Activated T-cell treated with anti-CD3 and anti-CD28 coated beads for 1 hour (primary cell): Measurements from ENCODE around the gene ARSG.
"Not testable (repeated sequence)": the region's sequence is repeated elsewhere in the genome, so short reads cannot be mapped to it uniquely, and the experiment has no call there.

Experiments used
- DNase-seq: peaks from one replicate; pipeline ENCODE4 v3.0.0-alpha.2; 2020; ENCODE audit warnings: low read depth

ARSG gene

GRCh38 chr17:68329331-68329730 lies 38.0 kb downstream of the ARSG start:
- DNase-seq = no peak

- DNase-seq = not testable (repeated sequence)
Observed at GRCh38 chr17:68331932-68332331, 40.6 kb downstream of the ARSG start.

DNA sequence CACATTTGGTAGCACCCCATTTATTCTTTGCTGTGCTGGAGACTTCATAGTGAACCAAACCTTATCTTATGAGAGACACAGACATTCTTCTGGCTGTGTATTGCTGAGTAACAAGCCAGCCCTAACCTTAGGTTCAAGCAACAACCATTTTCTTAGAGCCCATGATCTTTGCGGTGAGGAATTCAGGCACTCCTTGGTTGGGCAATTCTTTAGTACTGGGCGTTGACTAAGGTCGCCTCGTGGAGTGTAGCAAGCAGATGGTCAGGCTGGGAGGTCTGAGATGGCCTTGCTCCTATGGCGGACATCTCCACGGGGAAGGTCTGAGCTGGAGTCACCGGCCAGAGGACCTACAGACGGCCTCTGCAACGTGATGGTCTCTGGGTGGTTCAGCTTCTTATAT lies 43.1 kb downstream of the ARSG start:
- no peak for DNase-seq

DNA sequence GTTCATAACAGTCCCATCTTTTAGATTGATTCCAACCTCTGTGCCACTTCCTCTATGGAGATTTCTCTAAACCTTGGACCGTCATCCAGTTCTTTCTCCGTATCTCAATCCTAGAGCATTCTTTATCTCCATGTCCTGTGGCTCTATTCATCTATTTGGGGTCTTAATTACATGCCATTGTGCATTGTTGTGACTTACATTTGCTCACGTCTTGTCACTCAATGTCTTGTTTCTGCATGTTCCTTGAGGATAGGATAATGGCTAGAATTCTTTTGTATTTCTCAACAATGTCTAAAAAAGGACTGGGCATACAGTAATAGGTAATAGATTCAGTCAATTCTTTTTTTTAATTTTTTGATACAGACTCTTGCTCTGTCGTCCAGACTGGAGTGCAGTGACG lies 50.2 kb downstream of the ARSG start:
- no peak for DNase-seq

GRCh38 chr17:68343976-68344375 lies 52.7 kb downstream of the ARSG start:
- DNase-seq = no peak

DNA sequence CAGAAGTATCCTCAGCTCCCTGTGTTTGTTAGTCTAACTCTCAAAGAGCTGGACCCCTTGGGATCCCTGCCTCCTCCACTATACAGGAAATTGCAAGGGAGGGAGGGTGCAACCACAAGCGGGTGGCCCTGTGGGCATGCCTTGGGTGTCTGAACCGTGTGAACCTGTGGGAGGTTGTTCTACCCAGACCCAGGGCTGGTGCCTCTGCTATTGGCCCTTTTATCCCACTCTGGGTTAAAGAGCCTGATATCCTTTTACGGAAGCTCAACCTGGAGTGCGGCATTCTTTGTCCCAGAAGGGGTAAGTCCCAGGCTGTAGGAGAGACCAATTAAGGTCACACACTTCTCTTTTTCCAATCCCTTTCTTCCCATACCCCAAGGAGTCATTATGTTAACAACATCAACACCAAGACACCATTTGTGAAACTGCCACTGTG lies 53.4 kb downstream of the ARSG start:
- DNase-seq = peak; percentile 30

GRCh38 chr17:68346448-68346847 lies 55.2 kb downstream of the ARSG start:
- DNase-seq = peak; percentile 49

GRCh38 chr17:68347380-68347779 lies 56.1 kb downstream of the ARSG start:
- no peak for DNase-seq

DNA sequence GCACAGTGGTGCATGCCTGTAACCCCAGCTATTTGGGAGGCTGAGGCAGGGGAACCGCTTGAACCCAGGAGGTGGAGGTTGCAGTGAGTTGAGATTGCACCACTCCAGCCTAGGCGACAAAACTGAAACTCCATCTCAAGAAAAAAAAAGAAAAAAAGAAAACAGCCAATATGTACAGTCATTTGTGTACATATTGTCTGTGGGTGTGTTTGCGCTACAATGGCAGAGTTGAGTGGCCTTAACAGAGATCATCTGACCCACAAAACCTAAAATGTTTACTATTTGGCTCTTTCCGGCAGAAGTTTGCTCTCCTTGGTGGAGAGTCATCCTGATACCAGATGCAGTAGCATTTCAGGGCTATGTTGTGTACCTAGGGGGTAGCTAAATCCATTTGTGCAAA lies 57.9 kb downstream of the ARSG start:
- no peak for DNase-seq

DNA sequence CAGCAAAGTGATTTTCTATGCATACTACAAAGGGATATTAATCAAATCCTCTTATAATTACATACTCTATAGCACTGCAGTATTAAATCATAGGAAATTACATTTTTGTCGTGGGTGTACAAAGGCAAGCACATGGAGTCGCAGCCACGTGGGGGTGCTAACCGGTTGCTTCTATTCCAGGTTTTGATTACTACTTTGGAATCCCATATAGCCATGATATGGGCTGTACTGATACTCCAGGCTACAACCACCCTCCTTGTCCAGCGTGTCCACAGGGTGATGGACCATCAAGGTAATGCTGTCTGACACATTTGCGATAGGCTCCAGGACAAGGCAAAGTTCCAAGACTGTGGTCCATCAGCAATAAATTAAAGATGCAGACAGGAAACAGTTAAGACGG lies 60.1 kb downstream of the ARSG start:
- no peak for DNase-seq

GRCh38 chr17:68352041-68352440 lies 60.7 kb downstream of the ARSG start:
- no peak for DNase-seq

DNA sequence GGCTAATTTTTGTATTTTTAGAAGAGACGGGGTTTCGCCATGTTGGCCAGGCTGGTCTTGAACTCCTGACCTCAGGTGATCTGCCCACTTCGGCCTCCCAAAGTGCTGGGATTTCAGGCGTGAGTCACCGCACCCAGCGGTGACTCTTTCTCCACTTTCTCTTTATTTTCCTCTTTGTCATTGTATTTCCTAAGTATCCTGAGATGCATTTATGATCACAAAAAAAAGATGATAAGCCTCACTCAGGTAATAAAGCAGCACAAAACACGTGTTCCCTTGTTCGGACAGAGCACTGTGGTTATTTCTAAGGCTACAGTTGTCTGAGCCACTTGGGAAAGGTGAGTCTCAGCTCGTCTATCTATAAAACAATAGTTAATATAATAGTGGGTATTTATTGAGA lies 61.4 kb downstream of the ARSG start:
- not testable (repeated sequence) for DNase-seq

DNA sequence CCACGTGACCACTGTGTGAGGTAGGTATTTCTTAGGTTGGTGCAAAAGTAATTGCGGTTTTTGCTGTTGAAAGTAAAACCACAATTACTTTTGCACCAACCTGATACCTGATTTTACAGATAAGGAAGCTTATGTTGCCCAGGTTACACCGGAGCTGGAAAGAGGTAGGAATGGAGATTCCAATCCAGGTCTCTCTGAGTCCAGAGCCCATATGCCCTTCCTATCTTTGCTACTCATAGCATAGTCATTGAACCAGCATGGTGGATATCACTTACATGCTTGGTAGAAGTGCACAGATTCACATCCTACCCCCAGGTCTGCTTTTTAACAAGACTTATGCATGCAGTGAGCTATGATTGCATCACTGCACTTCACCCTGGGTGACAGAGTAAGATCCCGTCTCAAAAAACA lies 61.8 kb downstream of the ARSG start:
- DNase-seq = no peak

GRCh38 chr17:68354311-68354710 lies 63.0 kb downstream of the ARSG start:
- not testable (repeated sequence) for DNase-seq

DNA sequence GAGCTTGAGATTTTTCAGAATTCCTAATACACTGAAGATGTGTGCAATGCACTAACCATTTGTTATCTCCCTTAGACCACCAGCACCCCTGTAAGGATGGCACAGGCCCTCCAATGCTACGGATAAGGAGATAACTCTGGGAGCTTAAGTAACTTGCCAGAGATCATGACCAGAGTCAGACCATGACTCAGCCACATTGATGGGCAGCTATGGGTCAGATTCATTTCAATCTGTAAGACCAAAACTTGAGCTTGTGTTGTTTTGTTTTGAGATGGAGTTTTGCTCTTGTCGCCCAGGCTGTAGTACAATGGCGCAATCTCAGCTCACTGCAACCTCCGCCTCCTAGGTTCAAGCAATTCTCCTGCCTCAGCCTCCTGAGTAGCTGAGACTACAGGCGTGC lies 63.8 kb downstream of the ARSG start:
- not testable (repeated sequence) for DNase-seq

DNA sequence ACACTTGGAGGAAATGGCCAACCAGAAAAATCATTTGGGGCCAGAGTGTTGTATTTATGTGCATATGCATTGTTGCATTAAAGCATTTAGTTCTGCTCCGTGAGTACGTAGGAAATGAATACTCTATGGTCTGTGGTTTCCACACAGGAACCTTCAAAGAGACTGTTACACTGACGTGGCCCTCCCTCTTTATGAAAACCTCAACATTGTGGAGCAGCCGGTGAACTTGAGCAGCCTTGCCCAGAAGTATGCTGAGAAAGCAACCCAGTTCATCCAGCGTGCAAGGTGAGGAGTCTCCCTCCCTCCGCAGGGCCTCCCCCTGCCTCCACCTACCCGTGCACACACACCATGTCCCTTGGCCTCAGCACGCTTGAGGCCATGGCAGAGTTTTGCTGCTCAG lies 65.2 kb downstream of the ARSG start:
- peak; percentile 39 for DNase-seq

DNA sequence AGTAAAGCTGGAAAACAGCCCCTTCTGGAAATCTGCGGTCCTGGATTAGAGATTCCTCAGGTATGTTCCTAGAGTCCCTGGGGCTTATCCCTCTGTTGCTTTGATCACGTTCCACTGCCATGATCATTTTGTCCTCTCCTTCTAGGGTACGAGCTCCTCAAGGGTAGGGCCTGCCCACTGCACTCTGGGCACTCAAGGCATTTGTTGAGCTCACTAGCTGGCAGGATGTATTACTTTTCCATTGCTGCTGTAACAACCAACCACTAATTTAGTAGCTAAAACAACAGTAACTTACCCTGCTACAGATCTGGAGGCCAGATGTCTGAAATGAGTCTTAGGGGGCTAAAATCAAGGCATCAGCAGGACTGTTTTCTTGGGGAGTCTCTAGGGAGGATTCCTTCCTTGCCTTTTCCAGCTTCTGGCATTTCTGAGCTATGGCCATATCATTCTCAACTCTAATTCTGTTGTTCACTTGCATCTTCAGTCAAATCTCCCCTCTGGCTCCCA lies 65.7 kb downstream of the ARSG start:
- DNase-seq = no peak

DNA sequence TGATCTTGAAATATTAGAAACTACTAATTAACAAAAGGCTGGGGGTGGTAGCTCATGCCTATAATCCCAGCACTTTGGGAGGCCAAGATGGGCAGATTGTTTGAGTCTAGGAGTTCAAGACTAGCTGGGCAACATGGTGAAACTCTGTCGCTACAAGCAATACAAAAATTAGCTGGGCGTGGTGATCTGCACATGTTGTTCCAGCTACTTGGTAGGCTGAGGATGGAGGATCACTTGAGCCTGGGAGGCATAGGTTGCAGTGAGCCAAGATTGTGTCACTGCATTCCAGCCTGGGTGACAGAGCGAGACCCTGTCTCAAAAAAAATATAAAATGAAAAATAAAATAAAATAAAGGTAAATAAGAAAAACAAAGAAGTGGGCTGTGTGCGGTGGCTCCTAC lies 66.6 kb downstream of the ARSG start:
- no peak for DNase-seq

- DNase-seq = no peak
Observed at GRCh38 chr17:68359791-68360535, 68.7 kb downstream of the ARSG start.

DNA sequence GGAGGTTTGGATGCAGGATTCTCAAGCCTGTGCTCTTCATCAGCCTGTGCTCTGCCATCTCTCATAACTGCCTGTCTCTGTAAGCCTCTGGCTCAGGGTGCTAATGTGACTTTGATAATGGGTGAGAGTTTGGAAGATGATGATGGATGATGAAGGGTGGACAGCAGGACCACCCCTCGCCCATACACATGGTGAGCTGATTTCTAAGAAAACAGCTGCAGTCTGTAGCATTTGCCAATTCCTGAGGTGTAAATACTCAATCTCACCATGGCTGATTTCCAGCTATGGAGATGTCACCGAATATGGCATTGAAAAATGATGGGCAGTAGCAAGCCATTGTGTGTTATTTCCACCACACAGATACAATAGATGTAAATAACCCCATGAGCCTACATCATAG lies 74.2 kb downstream of the ARSG start:
- no peak for DNase-seq

DNA sequence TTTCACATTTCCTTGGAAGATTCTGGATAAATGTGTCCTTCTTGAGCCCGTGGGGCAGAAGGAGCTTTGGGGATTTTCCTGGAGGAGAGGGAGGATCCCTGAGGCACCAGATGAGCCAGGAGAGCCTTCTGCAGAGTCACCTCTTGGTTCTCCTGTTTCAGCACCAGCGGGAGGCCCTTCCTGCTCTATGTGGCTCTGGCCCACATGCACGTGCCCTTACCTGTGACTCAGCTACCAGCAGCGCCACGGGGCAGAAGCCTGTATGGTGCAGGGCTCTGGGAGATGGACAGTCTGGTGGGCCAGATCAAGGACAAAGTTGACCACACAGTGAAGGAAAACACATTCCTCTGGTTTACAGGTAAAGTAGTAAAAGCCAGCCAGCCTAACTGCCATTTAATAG lies 77.1 kb downstream of the ARSG start:
- DNase-seq = no peak

DNA sequence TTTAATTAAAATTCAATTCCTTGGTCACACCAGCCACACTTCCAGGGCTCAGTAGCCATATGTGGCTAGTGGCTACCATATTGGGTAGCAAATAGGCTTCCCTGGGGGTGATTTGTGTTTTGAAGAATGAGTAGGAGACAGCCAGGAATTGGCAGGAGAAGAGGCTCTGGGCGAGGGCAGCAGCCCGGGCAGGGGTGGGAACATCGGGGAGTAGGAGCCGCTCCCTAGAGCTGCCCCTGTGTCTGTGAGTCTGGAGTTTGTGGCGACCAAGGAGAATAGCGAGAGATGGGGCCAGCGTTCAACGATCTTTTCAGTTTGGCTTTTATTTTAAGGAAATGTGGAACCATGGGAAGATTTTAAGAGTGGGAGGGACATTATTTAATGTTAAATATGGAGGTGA lies 84.3 kb downstream of the ARSG start:
- DNase-seq = no peak

- DNase-seq = not testable (repeated sequence)
Observed at GRCh38 chr17:68376178-68376577, 84.9 kb downstream of the ARSG start.

DNA sequence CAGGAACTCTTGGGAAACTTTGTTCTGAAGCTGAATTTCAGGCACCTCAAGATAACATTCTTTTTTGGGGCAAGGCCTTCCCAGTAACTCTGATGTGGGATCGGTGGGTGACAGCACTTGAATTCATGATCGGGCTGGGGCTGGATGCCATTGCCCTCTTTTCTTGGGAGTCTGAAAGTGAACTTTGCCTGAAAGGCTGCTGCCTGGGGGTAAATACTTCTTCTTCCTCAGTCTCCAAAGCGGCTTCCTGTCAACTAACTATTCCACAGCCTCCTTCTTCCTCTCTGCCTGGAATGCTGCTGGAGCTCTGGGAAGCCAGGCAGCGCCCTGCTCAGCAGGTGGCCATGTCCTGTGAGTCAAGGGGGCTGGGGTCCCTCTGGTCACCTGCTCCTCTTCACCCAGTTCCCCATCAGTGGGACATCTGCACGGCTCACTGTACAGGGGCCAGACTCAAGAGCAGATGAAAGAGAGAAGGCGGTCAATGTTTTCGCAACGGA lies 86.5 kb downstream of the ARSG start:
- DNase-seq = no peak
